Prostate gland (tissue), 2 donors: ENCODE data around the gene CUL7. TPM values are rescaled to one million over a fixed set of nuclear protein-coding genes. Genes with fewer than 3 reads are reported as not detected.

Experiments used
- DNase-seq: peaks from one replicate; pipeline ENCODE4 v3.0.0-alpha.2; 2019; ENCODE audit warnings: low spot score
- H3K27ac ChIP-seq, 2 donors: fragments of 200-600 bp; sonication (generic); 2 replicates each; pipeline ENCODE4 v1.5.1; 2017 to 2019
- H3K27me3 ChIP-seq: fragments of 200-600 bp; sonication (generic); replicated peaks from 2 replicates; pipeline ENCODE4 v1.5.1; 2019; ENCODE audit not compliant: insufficient read depth
- H3K36me3 ChIP-seq, 2 donors: fragments of 200-600 bp; sonication (generic); 1 replicate in 1 of 2; 2 replicates in 1 of 2; pipeline versions ENCODE4 v1.5.1 to v1.8.1; 2017 to 2019
- H3K4me1 ChIP-seq: fragments of 200-600 bp; sonication (generic); replicated peaks from 2 replicates; pipeline ENCODE4 v1.5.1; 2019
- H3K4me3 ChIP-seq, 2 donors: fragments of 200-600 bp; sonication (generic); 2 replicates each; pipeline ENCODE4 v1.5.1; 2017 to 2019
- H3K9me3 ChIP-seq: fragments of 200-600 bp; sonication (generic); 2 replicates; pipeline ENCODE4 v1.5.1; 2017
- CTCF ChIP-seq, 4 experiments: fragments of 200-600 bp in 2 of 4; fragments of 450-650 bp in 2 of 4; sonication (generic) in 2 of 4; IDR thresholded peaks; 1 replicate in 3 of 4; 2 replicates in 1 of 4; pipeline ENCODE4 v1.5.1; 2016 to 2019; ENCODE audit warnings: antibody characterized with exemption in 4 of 4, mild to moderate bottlenecking in 2 of 4, moderate library complexity in 2 of 4
- POLR2A ChIP-seq: fragments of 450-650 bp; IDR thresholded peaks from one replicate; pipeline ENCODE4 v1.6.1; 2016; ENCODE audit warnings: antibody characterized with exemption, mild to moderate bottlenecking
- POLR2AphosphoS5 ChIP-seq: sonication (generic); formaldehyde crosslinking; IDR thresholded peaks from one replicate; pipeline ENCODE4 v1.6.1; 2017; ENCODE audit warnings: antibody characterized with exemption
- WGBS: methylation state at CpG from one replicate; pipeline ENCODE4 v1.1.5; 2018; 5-methylcytosine and 5-hydroxymethylcytosine counted together
- intact Hi-C: fragments of 100-400 bp; cut with DNase I; formaldehyde crosslinking; loops from one replicate; pipeline ENCODE4 v1.14.2; 2022
- total RNA-seq, 2 donors: library from RNA; depleted of rRNA; stranded (reverse); fragments of >200 nt; gene quantifications; one replicate each; pipeline ENCODE4 v1.1.0, GENCODE V29; 2016

CUL7 gene
- total RNA-seq, 2 donors from 2014 or later, result 18.6 to 30.4 TPM

GRCh38 chr6:43013097-43013842, 40.4 kb downstream of the CUL7 start:
- WGBS, result 2% methylated on average over 25 of the region's 25 CpGs

GRCh38 chr6:43012364-43012763, 41.3 kb downstream of the CUL7 start:
- Histone ChIP-seq H3K27ac (no peak overlapping the region), H3K4me3 (no peak overlapping the region), H3K4me1 (peaks cover 8% of the 10 kb centered on the region), H3K27me3 (no peaks in the 10 kb centered on the region), H3K9me3 (no peaks in the 10 kb centered on the region), H3K36me3 (peaks cover 6 to 10% of the 10 kb centered on the region in 2 donors)
- intact Hi-C loops, result loop anchor here (5.0 to 10.0 kb wide), 3 partner anchors 52 to 160 kb away; partner anchors contain the start of gene SRF
- no peak for DNase-seq
- TF ChIP-seq CTCF (IDR thresholded peaks at IDR 0.05), result no peak
- no peak for TF ChIP-seq POLR2AphosphoS5
- 72% methylated on average over 6 of the region's 6 CpGs for WGBS

More at GRCh38 chr6:43013097-43013842, 40.4 kb downstream of the CUL7 start:
- Histone ChIP-seq H3K27ac (peak overlapping the region; percentile 82 to 84), H3K9me3 (no peaks in the 10 kb centered on the region), H3K36me3 (peaks cover 6 to 15% of the 10 kb centered on the region in 2 donors), H3K4me3 (peak overlapping the region; percentile 69 to 79), H3K4me1 (peaks cover 8% of the 10 kb centered on the region), H3K27me3 (no peaks in the 10 kb centered on the region)
- intact Hi-C loops, result loop anchor here (5.0 to 10.0 kb wide), 3 partner anchors 52 to 159 kb away; partner anchors contain the start of gene SRF
- DNase-seq, result no peak
- no peak for TF ChIP-seq CTCF (IDR thresholded peaks at IDR 0.05)
- no peak for TF ChIP-seq POLR2A
- TF ChIP-seq POLR2AphosphoS5, result no peak

GRCh38 chr6:43011207-43011606, 42.4 kb downstream of the CUL7 start:
- TF ChIP-seq POLR2AphosphoS5, result no peak
- TF ChIP-seq CTCF (IDR thresholded peaks at IDR 0.05), result no peak
- no peak for TF ChIP-seq POLR2A
- Histone ChIP-seq H3K36me3 (peaks cover 6 to 10% of the 10 kb centered on the region in 2 donors), H3K27me3 (no peaks in the 10 kb centered on the region), H3K27ac (no peak overlapping the region), H3K9me3 (no peaks in the 10 kb centered on the region), H3K4me1 (peaks cover 5% of the 10 kb centered on the region), H3K4me3 (no peak overlapping the region)
- intact Hi-C loops, result loop anchor here (5.0 to 10.0 kb wide), 3 partner anchors 54 to 161 kb away; partner anchors contain the start of gene SRF
- 70% methylated on average over 6 of the region's 6 CpGs for WGBS
- DNase-seq, result no peak

GRCh38 chr6:43009124-43009523, 44.5 kb downstream of the CUL7 start:
- intact Hi-C loops, result no loop called here
- TF ChIP-seq CTCF (IDR thresholded peaks at IDR 0.05) (peak in 3 of 4 experiments; percentile 22 to 55 (median 48)), POLR2A (no peak), POLR2AphosphoS5 (peak; percentile 12)
- Histone ChIP-seq H3K4me3 (no peak overlapping the region), H3K27ac (no peak overlapping the region), H3K4me1 (no peaks in the 10 kb centered on the region), H3K36me3 (peaks cover 6 to 10% of the 10 kb centered on the region in 2 donors), H3K27me3 (no peaks in the 10 kb centered on the region), H3K9me3 (no peaks in the 10 kb centered on the region)
- WGBS, result 44% methylated on average over 6 of the region's 6 CpGs
- DNase-seq, result peak; percentile 19

GRCh38 chr6:43007126-43007525, 46.5 kb downstream of the CUL7 start:
- Histone ChIP-seq H3K27ac (no peak overlapping the region), H3K4me3 (no peak overlapping the region), H3K9me3 (no peaks in the 10 kb centered on the region), H3K4me1 (no peaks in the 10 kb centered on the region), H3K36me3 (peaks cover 6 to 10% of the 10 kb centered on the region in 2 donors), H3K27me3 (no peaks in the 10 kb centered on the region)
- intact Hi-C loops, result no loop called here
- no peak for DNase-seq
- 92% methylated on average over 9 of the region's 9 CpGs for WGBS
- TF ChIP-seq POLR2A (no peak), POLR2AphosphoS5 (no peak), CTCF (IDR thresholded peaks at IDR 0.05) (no peak)
